Stimulated activated CD8-positive, alpha-beta memory T cell treated with anti-CD3 and anti-CD28 coated beads, Interleukin-7, amount 100 ng/mL, for 24 hours (primary cell): ENCODE data around the gene PPP6R1.
A peak's percentile ranks its signal among the peaks of the same experiment; 100 is the strongest.
"Not testable (repeated sequence)": the region's sequence is repeated elsewhere in the genome, so short reads cannot be mapped to it uniquely, and the experiment has no call there.

ENCODE experiments used
- DNase-seq: peaks from one replicate; pipeline ENCODE4 v3.0.0-alpha.2; 2020; ENCODE audit warnings: low read depth

PPP6R1 gene

DNA sequence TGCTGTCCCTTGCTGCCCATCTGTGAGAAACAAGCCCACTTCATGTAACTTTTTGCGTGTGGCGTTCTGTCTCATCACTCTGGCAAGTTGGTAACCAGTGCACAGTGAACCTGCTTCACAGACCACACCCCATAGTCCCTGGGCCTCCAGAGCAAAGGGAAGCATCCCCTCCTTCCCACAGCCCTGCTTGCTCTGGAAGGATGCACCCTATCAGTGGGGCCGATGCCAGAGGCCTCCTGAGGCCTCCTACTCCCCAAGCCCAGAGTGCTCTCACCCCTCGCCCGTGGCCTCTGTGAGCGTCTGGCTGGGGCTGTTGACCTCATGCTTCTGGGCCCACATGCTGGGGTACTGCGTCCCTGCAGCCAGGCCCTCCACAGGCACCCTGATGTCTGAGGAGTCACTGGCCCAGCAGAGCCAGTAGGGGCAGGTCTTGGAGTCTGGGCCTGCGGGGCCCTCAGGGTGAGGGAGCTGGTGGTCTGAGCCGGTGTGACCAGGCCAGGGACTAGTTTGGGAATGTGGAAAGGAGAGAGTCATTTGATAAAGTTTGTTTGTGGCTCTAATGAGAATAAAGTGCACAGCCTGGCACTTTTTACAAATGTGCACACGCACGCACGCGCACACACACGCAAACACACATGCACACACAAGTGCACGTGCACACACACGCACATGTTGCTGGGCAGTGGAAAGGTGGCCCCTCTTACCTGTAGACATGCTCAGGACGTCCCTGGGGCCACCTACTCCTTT lies 35.4 kb downstream of the PPP6R1 start:
- no peak for DNase-seq

DNA sequence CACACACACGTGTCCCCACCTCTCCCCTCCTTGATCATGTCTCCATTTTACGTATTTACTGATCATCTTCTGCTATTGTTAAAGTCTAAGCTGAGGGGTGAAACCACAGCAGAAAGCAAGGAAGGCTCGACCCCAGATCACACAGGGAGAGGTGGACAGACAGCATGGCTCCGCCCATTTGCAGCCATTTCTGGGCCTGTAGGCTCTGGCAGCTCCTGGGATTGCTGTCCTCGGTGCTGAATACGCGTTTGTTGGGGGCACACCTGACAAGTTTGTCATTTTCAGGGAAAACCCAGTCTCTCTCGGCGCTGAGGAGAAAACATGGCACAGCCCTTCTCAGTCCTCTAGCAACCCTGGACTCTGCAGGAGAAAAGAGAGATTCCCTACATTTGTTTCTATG lies 38.3 kb downstream of the PPP6R1 start:
- no peak for DNase-seq

DNA sequence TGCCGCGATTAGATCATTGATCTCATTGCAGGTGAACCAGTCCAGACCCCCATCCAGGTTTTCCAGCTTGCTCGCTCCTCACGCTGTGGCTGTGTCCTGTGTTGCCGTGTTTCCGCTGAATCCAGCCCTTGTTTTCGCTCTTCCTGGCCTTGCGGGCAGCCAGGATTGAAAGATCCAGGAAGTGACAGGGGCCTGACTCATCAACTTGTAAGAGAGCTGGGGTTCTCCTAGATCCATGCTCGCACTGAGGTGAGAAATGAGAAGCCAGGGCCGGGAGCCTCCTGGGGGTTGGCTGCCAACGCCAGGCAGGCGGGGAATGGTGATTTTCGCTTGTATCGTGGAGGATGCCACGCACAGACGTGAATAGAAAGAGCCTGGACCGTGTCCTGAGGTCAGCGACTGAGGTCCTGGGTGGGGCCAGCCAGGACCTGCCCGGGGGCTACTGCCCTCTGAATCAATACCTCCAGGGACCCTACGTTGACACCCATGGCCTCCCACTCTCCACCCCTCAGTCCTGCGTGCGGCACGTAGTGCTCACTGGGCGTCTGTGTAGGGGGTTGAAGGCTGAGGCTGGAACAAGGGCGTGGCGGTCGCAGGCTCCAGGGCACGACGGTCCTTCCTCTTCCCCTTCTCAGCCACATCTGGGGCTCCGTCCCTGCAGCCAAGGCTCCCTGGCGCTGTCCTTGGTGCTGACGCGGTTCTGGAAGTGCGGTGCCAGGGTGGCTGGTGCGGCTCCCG lies 42.2 kb downstream of the PPP6R1 start:
- peak; percentile 29 for DNase-seq

DNA sequence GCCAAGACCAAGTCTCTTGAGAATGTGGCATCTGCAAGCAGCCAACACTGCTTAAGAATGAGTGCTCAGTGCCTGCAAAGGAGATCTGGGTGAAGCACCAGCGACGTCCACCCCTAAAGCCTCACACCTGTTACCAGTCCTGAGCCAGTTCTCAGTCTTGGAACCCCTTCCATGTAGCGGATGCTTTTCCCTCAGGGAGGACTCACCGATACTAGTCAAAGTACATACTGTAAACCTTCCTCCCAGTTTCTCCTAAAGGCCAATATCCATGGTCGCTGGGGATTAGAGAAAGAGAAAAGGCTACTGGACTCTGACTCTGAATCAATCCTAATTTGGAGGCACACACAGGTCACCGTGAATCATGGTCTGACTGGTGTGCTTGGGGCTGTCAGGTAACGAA lies 45.3 kb downstream of the PPP6R1 start:
- DNase-seq, result no peak

DNA sequence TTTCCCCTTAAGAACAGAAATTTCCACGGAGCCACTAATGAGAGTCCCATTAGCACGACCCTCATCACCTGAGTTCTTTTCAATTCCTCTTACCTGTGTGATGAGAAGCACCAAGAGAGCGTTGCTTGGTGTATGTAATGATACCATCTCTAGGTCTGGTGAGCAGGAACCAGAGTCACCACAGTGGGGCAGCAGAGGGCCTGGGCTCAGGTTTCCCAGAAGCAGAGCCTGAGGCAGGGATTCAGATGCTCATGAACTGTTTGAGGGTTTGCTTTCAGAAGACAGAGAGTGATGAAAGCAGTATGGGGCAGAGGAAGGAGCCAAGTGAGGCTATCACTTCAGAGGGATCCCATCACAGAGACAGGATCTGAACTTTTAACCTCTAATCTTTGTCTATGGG lies 46.4 kb downstream of the PPP6R1 start:
- peak; percentile 10 for DNase-seq

DNA sequence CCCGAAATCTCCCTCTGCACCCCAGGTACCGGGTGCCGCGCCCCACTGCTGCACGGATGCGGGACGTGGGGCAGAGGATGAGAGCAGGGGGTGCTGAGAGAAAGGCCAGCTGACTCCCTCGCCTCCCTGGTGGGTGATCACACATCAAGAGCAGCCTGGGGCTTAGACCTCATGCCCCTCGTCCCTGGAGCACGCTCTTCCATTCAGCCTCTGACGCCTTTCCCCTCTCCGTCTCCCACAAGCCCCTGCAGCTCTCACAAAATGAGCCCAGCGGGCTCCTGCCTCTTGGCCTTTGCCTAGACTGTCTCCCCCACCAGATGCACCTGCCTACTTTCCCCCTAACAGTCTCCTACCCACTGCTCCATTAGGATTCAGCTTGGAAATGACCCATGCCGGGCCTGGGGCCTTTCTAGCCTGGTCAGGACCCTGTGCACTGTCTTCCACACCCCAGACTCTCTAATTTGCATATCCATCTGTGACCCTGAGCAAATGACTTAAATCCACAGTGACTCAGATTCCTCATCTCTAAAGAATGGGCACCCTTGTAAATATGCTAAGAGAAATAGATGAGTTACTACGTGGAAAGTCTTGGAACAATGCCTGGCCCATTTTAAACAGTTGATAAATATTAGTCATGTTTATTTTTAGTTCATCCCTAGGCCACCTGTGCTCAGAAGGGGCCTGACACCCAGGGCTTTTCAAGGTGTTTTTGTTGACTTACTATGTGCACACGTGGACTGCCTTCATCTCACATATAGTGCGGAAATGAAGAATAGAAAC lies 48.9 kb downstream of the PPP6R1 start:
- DNase-seq, result no peak

DNA sequence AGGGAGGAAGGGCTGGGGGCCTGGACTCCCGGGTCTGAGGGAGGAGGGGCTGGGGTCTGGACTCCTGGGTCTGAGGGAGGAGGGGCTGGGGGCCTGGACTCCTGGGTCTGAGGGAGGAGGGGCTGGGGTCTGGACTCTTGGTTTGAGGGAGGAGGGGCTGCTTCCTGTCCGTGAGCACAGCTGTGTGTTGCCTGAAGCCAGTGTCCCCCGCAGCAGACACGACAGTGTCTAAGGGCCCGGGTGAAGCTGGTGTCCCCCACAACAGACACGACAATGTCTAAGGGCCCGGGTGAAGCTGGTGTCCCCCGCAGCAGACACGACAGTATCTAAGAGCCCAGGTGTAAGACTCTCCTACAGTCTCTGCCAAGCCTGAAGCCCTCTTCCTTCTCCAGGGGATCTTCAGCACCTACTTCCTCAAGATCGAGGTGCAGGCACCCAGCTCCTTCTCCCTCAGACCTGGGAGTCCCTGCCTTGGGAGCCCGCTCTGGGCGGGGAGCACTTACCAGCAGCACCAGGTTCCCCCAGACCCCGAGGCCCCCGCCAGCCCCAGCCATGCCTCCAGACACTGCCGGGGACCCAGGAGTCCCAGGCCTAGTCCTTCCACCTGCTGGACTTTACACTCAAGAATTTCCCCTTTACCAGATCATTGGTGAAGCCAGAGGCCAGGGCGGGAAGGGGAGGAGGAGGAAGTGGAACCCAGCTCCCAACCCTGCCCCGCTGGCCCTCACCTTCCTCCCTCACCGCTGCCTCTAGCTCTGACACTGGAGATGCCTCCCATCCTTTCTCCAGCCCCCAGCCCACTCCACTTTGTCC lies 49.7 kb downstream of the PPP6R1 start, which contains the start of gene PTPRH:
PTPRH (minus strand) TSS at position 622 of the 813 bp plus-strand sequence; CDS start at position 554, 68 bp downstream.
- no peak for DNase-seq

DNA sequence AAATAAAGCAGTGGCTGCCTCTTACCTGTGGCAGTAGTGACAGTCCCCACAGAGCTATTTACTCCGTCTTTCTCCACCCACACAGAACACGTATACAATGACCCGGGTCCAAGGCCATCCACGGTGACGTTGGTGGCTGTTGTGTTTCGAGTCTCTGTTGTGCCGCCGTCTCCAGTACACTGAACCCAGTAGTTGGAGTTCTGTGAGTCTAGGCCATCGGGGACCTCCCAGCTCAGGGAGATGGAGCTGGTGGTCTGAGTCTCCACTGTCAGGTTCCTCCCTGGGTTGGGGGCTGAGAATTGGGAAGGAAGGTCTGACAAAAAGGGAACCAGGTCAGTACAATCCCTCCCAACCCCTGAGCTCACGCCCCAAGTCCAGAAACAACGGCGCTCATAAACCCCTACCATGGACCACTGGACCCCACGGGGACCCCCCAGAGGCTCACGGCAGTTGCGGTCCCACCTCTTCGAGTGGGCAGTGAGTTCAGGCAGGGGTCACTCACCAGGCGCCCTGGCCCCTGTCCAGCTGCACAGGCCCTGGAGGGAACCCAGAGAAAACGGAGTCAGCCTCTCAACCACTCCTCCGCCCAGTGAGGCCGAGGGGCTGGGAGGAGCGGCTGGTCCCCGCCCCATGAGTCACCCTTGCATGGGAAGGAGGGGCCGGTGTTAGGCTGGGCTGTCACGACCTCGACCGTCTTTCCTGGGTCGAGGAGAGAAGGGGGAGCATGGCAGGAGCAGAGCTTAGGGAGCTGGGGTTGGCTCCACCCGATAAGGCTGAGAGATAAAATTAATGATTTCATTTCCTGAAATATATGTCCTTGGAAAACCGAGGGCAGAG lies 51.9 kb downstream of the PPP6R1 start:
- peak; percentile 34 for DNase-seq

DNA sequence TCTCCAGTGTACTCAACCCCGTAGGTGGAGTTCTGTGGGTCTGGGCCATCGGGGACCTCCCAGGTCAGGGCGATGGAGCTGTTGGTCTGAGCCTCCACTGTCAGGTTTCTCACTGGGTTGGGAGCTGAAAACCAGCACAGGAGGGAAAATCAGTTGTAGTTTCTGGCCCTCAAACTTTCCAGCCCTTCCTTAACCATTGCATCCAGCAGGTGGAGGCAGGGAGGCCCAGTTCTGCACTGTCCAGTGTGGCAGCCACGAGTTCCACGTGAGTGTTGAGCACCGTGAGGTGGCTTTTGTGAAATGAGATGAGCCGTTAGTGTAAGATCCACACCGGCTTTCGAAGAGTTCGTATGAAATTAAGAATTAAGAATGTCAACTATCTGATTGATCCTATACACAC lies 56.6 kb downstream of the PPP6R1 start:
- DNase-seq, result not testable (repeated sequence)

DNA sequence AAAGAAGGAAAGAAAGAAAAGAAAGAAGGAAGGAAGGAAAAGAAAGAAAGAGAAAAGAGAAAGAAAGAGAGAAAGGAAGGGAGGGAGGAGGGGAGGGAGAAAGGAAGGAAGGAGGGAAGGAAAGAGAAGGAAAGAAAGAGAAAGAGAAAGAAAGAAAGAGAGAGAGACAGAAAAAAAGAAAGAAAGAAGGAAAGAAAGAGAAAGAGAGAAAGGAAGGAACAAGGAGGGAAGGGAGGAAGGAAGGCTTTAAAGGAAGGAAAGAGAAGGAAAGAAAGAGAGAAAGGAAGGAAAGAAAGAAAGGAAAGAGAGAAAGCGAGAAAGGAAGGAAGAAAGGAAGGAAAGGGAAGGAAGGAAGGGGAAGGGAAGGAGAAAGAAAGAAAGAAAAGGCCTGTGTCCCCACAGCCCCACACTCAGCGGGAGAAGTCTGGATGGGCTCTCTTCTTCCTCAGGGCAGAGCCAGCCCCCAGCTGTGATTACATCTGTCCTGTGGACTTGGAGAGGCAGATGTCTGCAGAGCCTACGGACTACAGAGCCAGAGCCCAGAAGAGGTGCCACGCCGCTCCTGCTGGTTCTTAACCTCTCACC lies 59.1 kb downstream of the PPP6R1 start:
- no peak for DNase-seq

DNA sequence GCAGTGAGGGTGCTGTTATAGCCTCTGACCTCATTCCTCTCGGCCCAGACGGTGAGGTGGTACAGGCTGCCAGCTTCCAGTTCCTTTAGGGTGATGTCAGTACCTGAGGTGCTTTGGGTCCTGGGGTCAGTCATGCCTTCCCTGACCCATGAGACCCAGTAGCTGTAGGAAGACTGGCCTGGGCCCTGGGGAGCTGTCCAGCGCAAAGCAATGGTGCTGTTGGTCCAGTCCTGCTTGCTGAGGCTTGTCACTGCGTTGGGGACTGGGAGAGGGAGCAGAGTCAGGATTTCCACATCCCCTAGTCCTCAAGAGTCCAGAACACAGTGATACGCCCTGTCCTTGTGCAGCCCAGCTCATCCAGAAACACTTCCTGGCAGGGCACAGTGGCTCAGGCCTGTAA lies 60.2 kb downstream of the PPP6R1 start:
- no peak for DNase-seq

DNA sequence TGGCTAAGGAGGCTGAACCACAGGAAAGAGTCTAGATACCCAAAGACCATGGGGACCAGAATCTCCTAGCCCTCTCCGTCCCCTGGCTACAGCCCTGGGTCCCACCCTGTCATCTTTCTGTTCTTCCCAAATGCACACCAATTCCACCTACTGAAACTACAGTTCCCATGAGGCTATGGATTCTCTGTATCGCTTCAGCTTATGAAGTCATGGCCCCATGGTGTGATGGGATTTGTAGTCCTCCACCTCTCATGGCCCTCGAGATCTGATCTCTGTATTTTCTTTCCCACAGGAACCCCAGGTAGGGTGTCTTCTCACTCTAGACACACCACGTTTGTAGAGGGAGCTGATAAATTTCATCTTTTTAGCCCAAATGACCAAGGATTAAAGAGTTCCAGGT lies 61.3 kb downstream of the PPP6R1 start:
- DNase-seq, result no peak

DNA sequence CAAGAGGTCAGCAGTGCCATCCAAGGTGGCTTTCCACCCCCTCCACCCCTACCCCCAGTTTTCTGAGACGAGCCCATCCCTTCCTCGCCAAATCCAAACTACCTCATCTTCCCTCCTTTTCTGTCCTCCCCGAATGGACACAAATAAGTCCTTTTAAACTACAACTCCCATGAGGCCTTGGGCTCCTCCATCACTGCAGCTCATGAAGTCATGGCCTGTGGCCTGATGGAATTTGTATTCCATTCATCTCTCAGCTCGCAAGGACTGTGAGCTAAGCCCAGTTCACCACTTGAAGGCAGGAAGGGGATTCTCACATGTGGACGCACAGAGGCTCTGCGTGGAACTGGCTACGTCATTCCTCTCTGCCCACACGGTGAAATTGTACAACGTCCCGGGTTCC lies 62.0 kb downstream of the PPP6R1 start:
- no peak for DNase-seq

DNA sequence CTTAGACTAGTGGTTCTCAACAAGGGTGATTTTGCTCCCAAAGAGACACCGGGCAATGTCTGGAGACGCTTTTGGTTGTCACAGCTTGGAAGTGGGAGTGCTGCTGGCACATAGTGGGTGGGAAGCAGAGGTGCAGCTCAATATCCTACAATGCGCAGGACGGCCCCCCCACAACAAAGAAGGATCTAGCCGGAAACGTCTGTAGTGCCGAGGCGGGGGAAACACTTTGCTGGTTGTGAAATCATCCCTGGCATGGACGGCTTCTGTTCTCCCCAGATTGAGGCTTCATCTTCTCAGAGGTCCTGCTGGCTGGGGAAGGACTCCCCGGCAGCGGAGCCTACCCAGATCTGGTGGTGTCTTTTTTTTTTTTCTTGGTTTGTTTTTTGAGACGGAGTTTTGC lies 65.3 kb downstream of the PPP6R1 start:
- no peak for DNase-seq

DNA sequence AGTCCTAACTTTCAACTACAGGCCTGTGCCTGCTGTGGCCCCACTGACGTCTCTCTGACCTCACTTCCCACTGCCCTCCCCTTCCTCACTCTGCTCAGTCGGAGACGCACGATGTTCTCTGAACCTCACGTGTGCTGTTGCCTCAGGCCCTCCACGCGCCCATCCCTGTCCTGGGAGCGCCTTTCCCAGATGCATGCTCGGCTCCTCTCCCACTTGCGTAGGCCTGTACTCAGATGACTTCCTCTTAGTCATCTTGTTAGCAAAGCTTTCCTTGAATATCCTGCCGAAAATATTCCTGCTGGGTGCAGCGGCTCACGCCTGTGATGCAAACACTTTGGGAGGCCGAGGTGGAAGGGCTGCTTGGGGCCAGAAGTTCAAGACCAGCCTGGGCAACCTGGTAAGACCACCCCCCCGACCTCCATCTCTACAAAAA lies 69.4 kb downstream of the PPP6R1 start:
- DNase-seq, result no peak

DNA sequence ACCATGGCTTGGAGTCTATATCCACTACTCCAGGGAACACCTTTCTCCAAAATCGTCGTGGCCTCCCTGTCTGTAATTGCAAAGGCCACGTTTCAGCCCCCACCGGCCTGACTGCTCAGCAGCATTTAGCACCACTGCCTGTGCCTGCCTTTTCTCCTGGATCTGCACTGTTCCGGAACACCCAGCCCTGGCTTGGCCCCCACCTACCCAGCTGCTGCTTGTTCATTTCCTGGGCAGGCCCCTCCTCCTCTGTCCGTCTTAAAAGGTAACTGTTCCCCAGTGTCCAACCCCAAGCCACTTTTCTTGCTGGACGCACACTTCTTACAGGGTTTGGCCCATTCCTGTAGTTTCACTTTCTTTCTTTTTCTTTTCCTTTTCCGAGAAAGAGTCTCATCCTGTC lies 70.2 kb downstream of the PPP6R1 start:
- DNase-seq, result no peak

DNA sequence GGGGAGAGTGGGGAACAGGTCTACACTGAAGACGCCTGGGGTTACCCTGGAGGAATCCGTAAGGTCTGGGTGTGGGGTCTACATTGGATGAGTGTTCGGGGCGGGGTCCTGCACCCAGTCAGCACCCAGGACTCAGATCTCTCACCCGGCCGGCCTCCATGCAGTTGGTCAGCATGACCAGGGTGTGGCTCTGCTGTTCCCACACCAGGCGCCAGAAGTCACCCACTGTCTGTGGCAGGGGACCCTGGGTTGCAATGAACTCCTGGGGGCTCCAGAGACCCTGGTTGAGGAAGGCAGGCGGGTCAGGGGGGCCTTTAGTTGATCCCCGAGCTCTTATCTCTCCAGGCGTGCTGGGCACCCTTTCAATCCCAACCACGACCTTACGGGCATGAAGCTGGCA lies 72.7 kb downstream of the PPP6R1 start:
- DNase-seq, result no peak

DNA sequence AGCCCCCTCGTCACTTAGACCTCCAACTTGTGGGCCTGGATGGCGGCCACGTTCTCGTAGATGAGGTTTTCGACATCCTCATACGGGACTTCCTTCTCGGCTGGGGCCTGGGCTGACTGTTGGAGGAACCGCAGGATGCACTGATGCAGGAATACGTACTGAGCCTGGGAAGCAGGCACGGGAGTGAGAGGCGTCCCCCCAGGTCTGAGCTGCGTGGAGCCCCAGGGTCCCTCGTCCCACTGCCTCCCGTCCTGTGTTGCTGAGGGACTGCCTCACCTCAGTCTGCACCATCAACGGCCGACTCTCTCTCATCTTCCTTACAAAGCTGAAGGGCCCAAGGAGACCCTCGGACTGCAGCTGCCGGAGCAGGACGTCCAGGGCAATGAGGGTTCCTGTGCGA lies 77.1 kb downstream of the PPP6R1 start:
- no peak for DNase-seq
